Measurements from ENCODE around the gene PCDH18. TPM values are rescaled to one million over a fixed set of nuclear protein-coding genes. Genes with fewer than 3 reads are reported as not detected.
"Not testable (repeated sequence)": the region's sequence is repeated elsewhere in the genome, so short reads cannot be mapped to it uniquely, and the experiment has no call there.

Gene PCDH18
- total RNA-seq, 5 donors from 2014 or later (not counting 1 experiment from before 2014, with no cell fraction given), result 0.03 to 0.43 (median 0.19) TPM; not detected in 1

- CTCF ChIA-PET; H3K4me1 ChIP-seq (ENCODE audit: control insufficient read depth in 1 of 2, extremely low read depth in 1 of 2, insufficient read depth in 2 of 2, low read length in 2 of 2); H3K36me3 ChIP-seq (ENCODE audit: control insufficient read depth in 2 of 2, extremely low read depth in 1 of 2, insufficient read depth in 1 of 2, low read length in 1 of 2); H3K4me3 ChIP-seq (ENCODE audit: control insufficient read depth in 1 of 2, extremely low read depth in 1 of 2, low read length in 1 of 2); DNase-seq; H3K27me3 Mint-ChIP-seq; H3K36me3 Mint-ChIP-seq; H3K27ac Mint-ChIP-seq; H3K4me3 Mint-ChIP-seq; H3K4me1 Mint-ChIP-seq; H3K27me3 ChIP-seq (replicated peaks in 1 of 2; ENCODE audit: control insufficient read depth in 2 of 2, extremely low read depth in 1 of 2, insufficient read depth in 2 of 2, low read length in 1 of 2); H3K9me3 ChIP-seq; ATAC-seq (replicated peaks in 1 of 4); POLR2A ChIA-PET; H3K27ac ChIP-seq (ENCODE audit: low read length): not testable (repeated sequence)
- no CpG with 5 or more reads among the region's 5 CpGs for WGBS (ENCODE audit: insufficient coverage)
- H3K9me3 Mint-ChIP-seq, result peaks cover 3 to 14% (median 6%) of the 10 kb centered on the region in 3 donors
These were observed 52.6 kb downstream of the PCDH18 start for GRCh38 chr4:137479657-137480056.

- H3K4me3 ChIP-seq (ENCODE audit: control insufficient read depth in 1 of 2, extremely low read depth in 1 of 2, low read length in 1 of 2), result no peak overlapping the region
- no peaks in the 10 kb centered on the region for H3K36me3 Mint-ChIP-seq
- no peaks in the 10 kb centered on the region for H3K9me3 ChIP-seq
- no peak for DNase-seq
- H3K9me3 Mint-ChIP-seq, result peaks cover 6 to 15% (median 6%) of the 10 kb centered on the region in 3 donors
- H3K4me1 ChIP-seq (ENCODE audit: control insufficient read depth in 1 of 2, extremely low read depth in 1 of 2, insufficient read depth in 2 of 2, low read length in 2 of 2), result no peaks in the 10 kb centered on the region
- no peak overlapping the region for H3K27ac ChIP-seq (ENCODE audit: low read length)
- no peaks in the 10 kb centered on the region for H3K36me3 ChIP-seq (ENCODE audit: control insufficient read depth in 2 of 2, extremely low read depth in 1 of 2, insufficient read depth in 1 of 2, low read length in 1 of 2)
- no peak for ATAC-seq (replicated peaks in 1 of 4)
- no peaks in the 10 kb centered on the region for H3K4me1 Mint-ChIP-seq
- no peaks in the 10 kb centered on the region for H3K27me3 Mint-ChIP-seq
- no peak overlapping the region for H3K27ac Mint-ChIP-seq
- H3K27me3 ChIP-seq (replicated peaks in 1 of 2; ENCODE audit: control insufficient read depth in 2 of 2, extremely low read depth in 1 of 2, insufficient read depth in 2 of 2, low read length in 1 of 2), result no peaks in the 10 kb centered on the region
- H3K4me3 Mint-ChIP-seq, result no peak overlapping the region
- POLR2A ChIA-PET, result no interaction called here
- WGBS (ENCODE audit: insufficient coverage), result 72% methylated on average over 4 of the region's 4 CpGs
- CTCF ChIA-PET, result interaction anchor here in 1 of 2 donors (0.6 kb wide), 1 partner anchor 426 kb away, joined by 5 read pairs; no protein-coding TSS in a partner anchor
These were observed 55.9 kb downstream of the PCDH18 start for GRCh38 chr4:137476345-137476744.

GRCh38 chr4:137474711-137475301, 57.5 kb downstream of the PCDH18 start:
- DNase-seq (no peak), ATAC-seq (replicated peaks in 1 of 4) (no peak)
- no peak overlapping the region for H3K27ac ChIP-seq (ENCODE audit: low read length)
- ChIA-PET POLR2A (no interaction called here), CTCF (no interaction called here)
- Mint-ChIP-seq H3K27ac (no peak overlapping the region), H3K9me3 (peaks cover 0 to 8% (median 7%) of the 10 kb centered on the region in 3 donors), H3K4me3 (no peak overlapping the region), H3K4me1 (no peaks in the 10 kb centered on the region), H3K36me3 (no peaks in the 10 kb centered on the region), H3K27me3 (no peaks in the 10 kb centered on the region)
- no peaks in the 10 kb centered on the region for H3K4me1 ChIP-seq (ENCODE audit: control insufficient read depth in 1 of 2, extremely low read depth in 1 of 2, insufficient read depth in 2 of 2, low read length in 2 of 2)
- H3K27me3 ChIP-seq (replicated peaks in 1 of 2; ENCODE audit: control insufficient read depth in 2 of 2, extremely low read depth in 1 of 2, insufficient read depth in 2 of 2, low read length in 1 of 2), result no peaks in the 10 kb centered on the region
- no CpG with 5 or more reads among the region's 1 CpG for WGBS (ENCODE audit: insufficient coverage)
- no peak overlapping the region for H3K4me3 ChIP-seq (ENCODE audit: control insufficient read depth in 1 of 2, extremely low read depth in 1 of 2, low read length in 1 of 2)
- no peaks in the 10 kb centered on the region for H3K36me3 ChIP-seq (ENCODE audit: control insufficient read depth in 2 of 2, extremely low read depth in 1 of 2, insufficient read depth in 1 of 2, low read length in 1 of 2)
- no peaks in the 10 kb centered on the region for H3K9me3 ChIP-seq

- Histone ChIP-seq H3K27me3 (replicated peaks in 1 of 2; ENCODE audit: control insufficient read depth in 2 of 2, extremely low read depth in 1 of 2, insufficient read depth in 2 of 2, low read length in 1 of 2) (no peaks in the 10 kb centered on the region), H3K9me3 (no peaks in the 10 kb centered on the region), H3K36me3 (ENCODE audit: control insufficient read depth in 2 of 2, extremely low read depth in 1 of 2, insufficient read depth in 1 of 2, low read length in 1 of 2) (no peaks in the 10 kb centered on the region), H3K27ac (ENCODE audit: low read length) (no peak overlapping the region), H3K4me3 (ENCODE audit: control insufficient read depth in 1 of 2, extremely low read depth in 1 of 2, low read length in 1 of 2) (no peak overlapping the region), H3K4me1 (ENCODE audit: control insufficient read depth in 1 of 2, extremely low read depth in 1 of 2, insufficient read depth in 2 of 2, low read length in 2 of 2) (no peaks in the 10 kb centered on the region)
- no peak for ATAC-seq (replicated peaks in 1 of 4)
- ChIA-PET POLR2A (no interaction called here), CTCF (interaction anchor here in 1 of 2 donors (0.6 kb wide), 1 partner anchor 169 kb away, joined by 3 read pairs; no protein-coding TSS in a partner anchor)
- Mint-ChIP-seq H3K36me3 (no peaks in the 10 kb centered on the region), H3K9me3 (peaks cover 5 to 13% (median 10%) of the 10 kb centered on the region in 3 donors), H3K27ac (no peak overlapping the region), H3K4me3 (no peak overlapping the region), H3K27me3 (no peaks in the 10 kb centered on the region), H3K4me1 (no peaks in the 10 kb centered on the region)
- WGBS (ENCODE audit: insufficient coverage), result no CpG with 5 or more reads among the region's 2 CpGs
- DNase-seq, result no peak
These were observed 60.4 kb downstream of the PCDH18 start for GRCh38 chr4:137471895-137472294.

- ATAC-seq (replicated peaks in 1 of 4), result no peak
- no peaks in the 10 kb centered on the region for H3K4me1 Mint-ChIP-seq
- H3K27me3 Mint-ChIP-seq, result no peaks in the 10 kb centered on the region
- H3K4me3 Mint-ChIP-seq, result no peak overlapping the region
- no peak overlapping the region for H3K4me3 ChIP-seq (ENCODE audit: control insufficient read depth in 1 of 2, extremely low read depth in 1 of 2, low read length in 1 of 2)
- DNase-seq, result no peak
- no peaks in the 10 kb centered on the region for H3K9me3 ChIP-seq
- H3K27ac ChIP-seq (ENCODE audit: low read length), result no peak overlapping the region
- no peaks in the 10 kb centered on the region for H3K36me3 Mint-ChIP-seq
- H3K27ac Mint-ChIP-seq, result no peak overlapping the region
- no CpG with 5 or more reads among the region's 1 CpG for WGBS (ENCODE audit: insufficient coverage)
- POLR2A ChIA-PET, result no interaction called here
- peaks cover 8 to 13% (median 10%) of the 10 kb centered on the region in 3 donors for H3K9me3 Mint-ChIP-seq
- no peaks in the 10 kb centered on the region for H3K4me1 ChIP-seq (ENCODE audit: control insufficient read depth in 1 of 2, extremely low read depth in 1 of 2, insufficient read depth in 2 of 2, low read length in 2 of 2)
- CTCF ChIA-PET, result no interaction called here
- no peaks in the 10 kb centered on the region for H3K36me3 ChIP-seq (ENCODE audit: control insufficient read depth in 2 of 2, extremely low read depth in 1 of 2, insufficient read depth in 1 of 2, low read length in 1 of 2)
- H3K27me3 ChIP-seq (replicated peaks in 1 of 2; ENCODE audit: control insufficient read depth in 2 of 2, extremely low read depth in 1 of 2, insufficient read depth in 2 of 2, low read length in 1 of 2), result no peaks in the 10 kb centered on the region
These were observed 60.8 kb downstream of the PCDH18 start for GRCh38 chr4:137471461-137471860.

GRCh38 chr4:137470806-137471205, 61.5 kb downstream of the PCDH18 start:
- no peaks in the 10 kb centered on the region for H3K27me3 ChIP-seq (replicated peaks in 1 of 2; ENCODE audit: control insufficient read depth in 2 of 2, extremely low read depth in 1 of 2, insufficient read depth in 2 of 2, low read length in 1 of 2)
- H3K4me3 ChIP-seq (ENCODE audit: control insufficient read depth in 1 of 2, extremely low read depth in 1 of 2, low read length in 1 of 2), result no peak overlapping the region
- H3K4me1 ChIP-seq (ENCODE audit: control insufficient read depth in 1 of 2, extremely low read depth in 1 of 2, insufficient read depth in 2 of 2, low read length in 2 of 2), result no peaks in the 10 kb centered on the region
- ChIA-PET CTCF (no interaction called here), POLR2A (no interaction called here)
- H3K36me3 Mint-ChIP-seq, result no peaks in the 10 kb centered on the region
- no peaks in the 10 kb centered on the region for H3K4me1 Mint-ChIP-seq
- no peak overlapping the region for H3K4me3 Mint-ChIP-seq
- H3K27ac Mint-ChIP-seq, result no peak overlapping the region
- no peaks in the 10 kb centered on the region for H3K27me3 Mint-ChIP-seq
- peaks cover 10 to 15% (median 11%) of the 10 kb centered on the region in 3 donors for H3K9me3 Mint-ChIP-seq
- ATAC-seq (replicated peaks in 1 of 4) (no peak), DNase-seq (no peak)
- no peak overlapping the region for H3K27ac ChIP-seq (ENCODE audit: low read length)
- H3K9me3 ChIP-seq, result no peaks in the 10 kb centered on the region
- no peaks in the 10 kb centered on the region for H3K36me3 ChIP-seq (ENCODE audit: control insufficient read depth in 2 of 2, extremely low read depth in 1 of 2, insufficient read depth in 1 of 2, low read length in 1 of 2)

All from T-cell (primary cell).